HepG2 (cell line): ENCODE data around the gene TUT4. TPM values are rescaled to one million over a fixed set of nuclear protein-coding genes. Genes with fewer than 3 reads are reported as not detected.

Experiments
- CBX1 ChIP-seq: IDR thresholded peaks from one replicate; pipeline ENCODE4 v1.6.1; 2016; ENCODE audit warnings: antibody characterized with exemption, low read depth
- CREM ChIP-seq, 2 experiments: sonication (generic) in 1 of 2; formaldehyde crosslinking in 1 of 2; IDR thresholded peaks; 2 replicates each; pipeline versions ENCODE4 v1.4.0 to v1.6.1; 2016 to 2020; ENCODE audit warnings: antibody characterized with exemption in 1 of 2, mild to moderate bottlenecking in 1 of 2, missing genetic modification reagents in 1 of 2
- DMAP1 ChIP-seq: IDR thresholded peaks from 2 replicates; pipeline ENCODE4 v1.6.1; 2016
- DMTF1 ChIP-seq: sonication (generic); formaldehyde crosslinking; IDR thresholded peaks from 2 replicates; pipeline ENCODE4 v1.4.0; 2020; ENCODE audit warnings: mild to moderate bottlenecking, missing genetic modification reagents
- EP300 ChIP-seq, 3 experiments: sonication (generic) in 1 of 3; formaldehyde crosslinking in 1 of 3; IDR thresholded peaks; 2 replicates each; pipeline versions ENCODE4 v1.5.1 to v1.6.1; 2011 to 2020; ENCODE audit warnings: low read depth in 2 of 3, low read length in 2 of 3, borderline replicate concordance in 1 of 3, improper control_type of control experiment in 1 of 3, mild to moderate bottlenecking in 1 of 3, missing genetic modification reagents in 1 of 3, moderate library complexity in 1 of 3
- GABPB1 ChIP-seq: IDR thresholded peaks from 2 replicates; pipeline ENCODE4 v1.6.1; 2016; ENCODE audit warnings: mild to moderate bottlenecking, missing genetic modification reagents, moderate library complexity, missing compliant biosample characterization
- HCFC1 ChIP-seq: fragments of 150-350 bp; IDR thresholded peaks from 2 replicates; pipeline ENCODE4 v1.6.1; 2014; ENCODE audit warnings: low read depth, low read length
- HOXA9 ChIP-seq: sonication (generic); formaldehyde crosslinking; IDR thresholded peaks from 2 replicates; pipeline ENCODE4 v1.8.1; 2022; ENCODE audit warnings: missing genetic modification reagents, mild to moderate bottlenecking, moderate library complexity, borderline replicate concordance
- IRF9 ChIP-seq: sonication (generic); formaldehyde crosslinking; IDR thresholded peaks from 2 replicates; pipeline ENCODE4 v1.8.0; 2022; ENCODE audit warnings: missing genetic modification reagents, mild to moderate bottlenecking, borderline replicate concordance
- ISL2 ChIP-seq: sonication (generic); formaldehyde crosslinking; IDR thresholded peaks from 2 replicates; pipeline ENCODE4 v1.5.0; 2020; ENCODE audit warnings: missing genetic modification reagents
- KDM2A ChIP-seq: sonication (generic); formaldehyde crosslinking; IDR thresholded peaks from 2 replicates; pipeline ENCODE4 v1.4.0; 2020; ENCODE audit warnings: low read depth, missing genetic modification reagents, borderline replicate concordance
- KDM6A ChIP-seq: IDR thresholded peaks from 2 replicates; pipeline ENCODE4 v1.6.1; 2016; ENCODE audit warnings: low read depth
- MYC ChIP-seq: sonication (generic); formaldehyde crosslinking; IDR thresholded peaks from 2 replicates; pipeline ENCODE4 v1.9.0; 2021; ENCODE audit warnings: missing genetic modification reagents, borderline replicate concordance
- PITX1 ChIP-seq: sonication (generic); formaldehyde crosslinking; IDR thresholded peaks from 2 replicates; pipeline ENCODE4 v1.5.1; 2020; ENCODE audit warnings: mild to moderate bottlenecking, missing genetic modification reagents
- SP5 ChIP-seq: IDR thresholded peaks from 2 replicates; pipeline ENCODE4 v1.6.1; 2016; ENCODE audit warnings: low read depth, borderline replicate concordance
- SRF ChIP-seq: IDR thresholded peaks from 2 replicates; pipeline ENCODE4 v1.6.1; 2011; ENCODE audit warnings: mild to moderate bottlenecking, low read depth, low read length, moderate library complexity
- STAG1 ChIP-seq: sonication (generic); formaldehyde crosslinking; IDR thresholded peaks from 2 replicates; pipeline ENCODE4 v1.4.0; 2020; ENCODE audit warnings: missing genetic modification reagents
- UBTF ChIP-seq: sonication (generic); formaldehyde crosslinking; IDR thresholded peaks from 2 replicates; pipeline ENCODE4 v1.4.0; 2020; ENCODE audit warnings: mild to moderate bottlenecking, missing genetic modification reagents
- ZNF143 ChIP-seq: sonication (generic); formaldehyde crosslinking; IDR thresholded peaks from 2 replicates; pipeline ENCODE4 v1.4.0; 2020; ENCODE audit warnings: missing genetic modification reagents
- ZNF580 ChIP-seq: IDR thresholded peaks from 2 replicates; pipeline ENCODE4 v1.6.1; 2016; ENCODE audit warnings: low read depth, borderline replicate concordance
- ZNF678 ChIP-seq: sonication (generic); formaldehyde crosslinking; IDR thresholded peaks from 2 replicates; pipeline ENCODE4 v1.4.0; 2020; ENCODE audit warnings: mild to moderate bottlenecking, missing genetic modification reagents
- polyA plus RNA-seq, 8 experiments: library from polyadenylated mRNA; depleted of rRNA in 3 of 8; stranded (reverse) in 7 of 8; unstranded in 1 of 8; fragments of >200 nt; fragmentation: Illumina TruSeq in 4 of 8; extraction: Trizol in 4 of 8; gene quantifications; 2 replicates each; pipeline versions ENCODE4 v1.2.1 to v1.2.3, GENCODE V29; 2011 to 2016; ENCODE audit warnings: low read depth in 4 of 8, missing spikeins in 1 of 8, mixed read lengths in 1 of 8; ENCODE audit not compliant: insufficient read depth in 1 of 8
- total RNA-seq, 5 experiments: library from RNA; depleted of rRNA; stranded (reverse); fragments of >200 nt; fragmentation: Illumina TruSeq; extraction: Trizol; gene quantifications; 2 replicates each; pipeline ENCODE4 v1.2.3, GENCODE V29; 2016; ENCODE audit warnings: low read depth in 1 of 5

TUT4 gene
- total and polyA plus RNA-seq, 2 of the 13 experiments (the other 11 are each of a cell fraction or from before 2014, with no cell fraction given), result 44.7 to 53.5 TPM

GRCh38 chr1:52553362-52554266 lies 722 bp upstream of the TUT4 start (continued):
- no peak for TF ChIP-seq CREM (IDR thresholded peaks at IDR 0.05)
- TF ChIP-seq CREM (CRISPR knock-in tag; IDR thresholded peaks at IDR 0.05), result no peak
- TF ChIP-seq HCFC1, result no peak
- TF ChIP-seq GABPB1 (CRISPR knock-in tag), result peak; percentile 72; the same call in 1 of the 2 replicates
- no peak; the same call in 1 of the 2 replicates for TF ChIP-seq STAG1 (CRISPR knock-in tag)
- TF ChIP-seq ISL2 (CRISPR knock-in tag), result no peak
- TF ChIP-seq KDM2A (CRISPR knock-in tag), result peak; percentile 84
- TF ChIP-seq KDM6A (CRISPR knock-in tag), result no peak
- TF ChIP-seq HOXA9, result no peak
- TF ChIP-seq SRF, result no peak
- 0 out of 2 replicates have a peak, but pooled peaks have one; percentile 18 for TF ChIP-seq PITX1 (CRISPR knock-in tag)
- TF ChIP-seq DMAP1, result peak; percentile 54; the same call in 1 of the 2 replicates
- no peak for TF ChIP-seq EP300 (IDR thresholded peaks at IDR 0.05; ENCODE audit: low read depth in 2 of 2, low read length in 2 of 2)
- TF ChIP-seq EP300 (CRISPR knock-in tag; IDR thresholded peaks at IDR 0.05; ENCODE audit: borderline replicate concordance), result no peak
- TF ChIP-seq UBTF (CRISPR knock-in tag), result peak; percentile 75
- 0 out of 2 replicates have a peak, but pooled peaks have one; percentile 57 for TF ChIP-seq ZNF678
- TF ChIP-seq ZNF580 (CRISPR knock-in tag), result 0 out of 2 replicates have a peak, but pooled peaks have one; percentile 41
- peak; percentile 42; the same call in 1 of the 2 replicates for TF ChIP-seq ZNF143
- TF ChIP-seq IRF9 (CRISPR knock-in tag), result 0 out of 2 replicates have a peak, but pooled peaks have one; percentile 39
- peak; percentile 59; the same call in 1 of the 2 replicates for TF ChIP-seq SP5 (CRISPR knock-in tag)
- TF ChIP-seq CBX1, result no peak
- no peak for TF ChIP-seq DMTF1
- peak; percentile 71; the same call in 1 of the 2 replicates for TF ChIP-seq MYC
